Endothelial cell of umbilical vein (primary cell): ENCODE results near the gene KDM7A. TPM values are rescaled to one million over a fixed set of nuclear protein-coding genes. Genes with fewer than 3 reads are reported as not detected.
A peak's percentile ranks its signal among the peaks of the same experiment; 100 is the strongest.

Experiments
- BruUV-seq: library from RNA; stranded (reverse); fragments of 400-500 nt; replicated peaks from 2 replicates; lab custom pipeline; 2021; lab: Mats Ljungman, UMichigan
- CTCF ChIA-PET: fragments of 300-600, 350-600 bp; sonication (Branson Sonifier 250); formaldehyde crosslinking; loops from one replicate; lab custom pipeline; 2021; ENCODE audit warnings: antibody characterized with exemption, inconsistent platforms; lab: Charles Lee
- POLR2A ChIA-PET: fragments of 300-600, 350-600 bp; sonication (Branson Sonifier 250); formaldehyde crosslinking; loops from one replicate; lab custom pipeline; 2021; ENCODE audit warnings: antibody characterized with exemption, inconsistent platforms; lab: Charles Lee
- DNase-seq: peaks from one replicate; pipeline ENCODE4 v3.0.0-alpha.2; 2011; ENCODE audit warnings: low read depth, low spot score
- FAIRE-seq: peaks from 2 replicates; lab custom pipeline; 2011; peaks lifted over from hg19 to GRCh38; lab: Jason Lieb, UNC
- H2AFZ ChIP-seq: 2 replicates; pipeline ENCODE4 v1.6.0; 2012; ENCODE audit warnings: low read depth, low read length, control low read depth, inconsistent platforms
- H3K27ac ChIP-seq: 2 replicates; pipeline ENCODE4 v1.5.1; 2011; ENCODE audit warnings: low read depth, mild to moderate bottlenecking, control low read depth, low read length, moderate library complexity; ENCODE audit not compliant: insufficient read depth
- H3K27me3 ChIP-seq, 2 experiments: 2 replicates each; pipeline versions ENCODE4 v1.6.0 to v1.6.1; 2011; ENCODE audit warnings: low read length in 2 of 2, mixed read lengths in 1 of 2; ENCODE audit not compliant: control insufficient read depth in 2 of 2, insufficient read depth in 2 of 2
- H3K36me3 ChIP-seq, 2 experiments: 2 replicates in 1 of 2; 3 replicates in 1 of 2; pipeline ENCODE4 v1.5.1; 2011; ENCODE audit warnings: low read length in 2 of 2, mild to moderate bottlenecking in 1 of 2, moderate library complexity in 1 of 2; ENCODE audit not compliant: control insufficient read depth in 2 of 2, insufficient read depth in 2 of 2; ENCODE audit errors: extremely low read depth in 1 of 2
- H3K4me1 ChIP-seq: 3 replicates; pipeline ENCODE4 v1.5.1; 2011; ENCODE audit warnings: mild to moderate bottlenecking, low read length; ENCODE audit not compliant: control insufficient read depth, insufficient read depth; ENCODE audit errors: extremely low read depth
- H3K4me2 ChIP-seq: 2 replicates; pipeline ENCODE4 v1.6.1; 2011; ENCODE audit warnings: low read length, control low read depth, mixed read lengths; ENCODE audit not compliant: insufficient read depth
- H3K4me3 ChIP-seq, 3 experiments: fragments of 200-600 bp in 1 of 3; sonication (generic), shearing (Covaris generic) in 1 of 3; replicated peaks in 1 of 3; 2 replicates each; pipeline ENCODE4 v1.5.1; 2011 to 2016; ENCODE audit warnings: control low read depth in 3 of 3, low read length in 3 of 3, mild to moderate bottlenecking in 2 of 3, inconsistent platforms in 1 of 3, low read depth in 1 of 3, moderate library complexity in 1 of 3; ENCODE audit not compliant: insufficient read depth in 1 of 3
- H3K79me2 ChIP-seq: 2 replicates; pipeline ENCODE4 v1.6.0; 2012; ENCODE audit warnings: low read length, inconsistent platforms; ENCODE audit not compliant: control insufficient read depth, insufficient read depth
- H3K9ac ChIP-seq: replicated peaks from 2 replicates; pipeline ENCODE3; 2011; ENCODE audit warnings: low read length, control low read depth; ENCODE audit not compliant: insufficient read depth; ENCODE audit errors: extremely low read depth
- H3K9me1 ChIP-seq: replicated peaks from 3 replicates; pipeline ENCODE4 v1.6.0; 2011; ENCODE audit warnings: mild to moderate bottlenecking, low read length; ENCODE audit not compliant: control insufficient read depth, insufficient read depth; ENCODE audit errors: extremely low read depth
- H3K9me3 ChIP-seq: replicated peaks from 2 replicates; pipeline ENCODE4 v1.5.1; 2012; ENCODE audit warnings: low read length, inconsistent platforms; ENCODE audit not compliant: control insufficient read depth, insufficient read depth
- H4K20me1 ChIP-seq: replicated peaks from 2 replicates; pipeline ENCODE3; 2011; ENCODE audit warnings: mild to moderate bottlenecking, low read length; ENCODE audit not compliant: control insufficient read depth, insufficient read depth; ENCODE audit errors: extremely low read depth
- EZH2 ChIP-seq: IDR thresholded peaks from 2 replicates; pipeline ENCODE4 v1.6.1; 2012; ENCODE audit warnings: borderline replicate concordance, low read depth, mild to moderate bottlenecking, moderate library complexity, low read length, inconsistent platforms; ENCODE audit not compliant: severe bottlenecking
- FOS ChIP-seq: IDR thresholded peaks from 2 replicates; pipeline ENCODE4 v1.6.1; 2011; ENCODE audit warnings: mild to moderate bottlenecking, low read length, moderate library complexity, borderline replicate concordance; ENCODE audit not compliant: insufficient read depth
- GATA2 ChIP-seq: IDR thresholded peaks from 2 replicates; pipeline ENCODE4 v1.7.0; 2011; ENCODE audit warnings: low read depth, mild to moderate bottlenecking, moderate library complexity, mixed read lengths, low read length; ENCODE audit not compliant: insufficient read length, insufficient read depth
- JUN ChIP-seq: IDR thresholded peaks from 2 replicates; pipeline ENCODE4 v1.6.1; 2011; ENCODE audit warnings: borderline replicate concordance, low read depth; ENCODE audit not compliant: insufficient read length, insufficient read depth
- MYC ChIP-seq: IDR thresholded peaks from one replicate; pipeline ENCODE4 v1.6.1; 2011; ENCODE audit warnings: mild to moderate bottlenecking, low read depth, low read length
- POLR2A ChIP-seq: IDR thresholded peaks from 2 replicates; pipeline ENCODE4 v1.6.1; 2012; ENCODE audit warnings: low read depth, mild to moderate bottlenecking, control low read depth, low read length
- POLR2AphosphoS5 ChIP-seq: IDR thresholded peaks from 2 replicates; pipeline ENCODE4 v1.6.1; 2012; ENCODE audit warnings: low read depth, mild to moderate bottlenecking, control low read depth, low read length, moderate library complexity; ENCODE audit not compliant: insufficient read depth
- dilution Hi-C: fragments of 300-500 bp; cut with MboI; formaldehyde crosslinking; loops from one replicate; pipeline ENCODE4 v1.15.0; 2019; ENCODE audit warnings: low sequenced_read_pairs; ENCODE audit not compliant: extremely low pct_ligation_motif_present
- intact Hi-C: fragments of 100-400 bp; cut with micrococcal nuclease; formaldehyde crosslinking; loops from one replicate; pipeline ENCODE4 v1.10.0; 2022
- polyA plus RNA-seq, 4 experiments: library from polyadenylated mRNA; depleted of rRNA in 3 of 4; stranded (reverse) in 3 of 4; unstranded in 1 of 4; fragments of >200 nt; gene quantifications; 2 replicates each; pipeline versions ENCODE4 v1.2.1 to v1.2.3, GENCODE V29; 2011 to 2012; ENCODE audit warnings: missing spikeins in 1 of 4
- total RNA-seq: library from RNA; stranded (reverse); gene quantifications from 2 replicates; pipeline ENCODE4 v1.2.3, GENCODE V29; 2021
- TF ChIP-seq, protein P1 (sequence below): IDR thresholded peaks from 2 replicates; pipeline ENCODE4 v1.6.1; 2011; ENCODE audit not compliant: insufficient read depth, insufficient read length
- TF ChIP-seq, protein P2 (sequence below), 2 donors: IDR thresholded peaks; 1 replicate in 1 of 2; 2 replicates in 1 of 2; pipeline ENCODE4 v1.5.1; 2011; ENCODE audit warnings: low read length in 2 of 2, mild to moderate bottlenecking in 2 of 2, moderate library complexity in 2 of 2, control low read depth in 1 of 2, inconsistent platforms in 1 of 2, low read depth in 1 of 2; ENCODE audit not compliant: insufficient read depth in 1 of 2; ENCODE audit errors: extremely low read depth in 1 of 2

Gene KDM7A
- total and polyA plus RNA-seq, 2 donors (not counting 3 experiments of a cell fraction or from before 2014, with no cell fraction given) = 2.4 to 7.3 TPM

DNA sequence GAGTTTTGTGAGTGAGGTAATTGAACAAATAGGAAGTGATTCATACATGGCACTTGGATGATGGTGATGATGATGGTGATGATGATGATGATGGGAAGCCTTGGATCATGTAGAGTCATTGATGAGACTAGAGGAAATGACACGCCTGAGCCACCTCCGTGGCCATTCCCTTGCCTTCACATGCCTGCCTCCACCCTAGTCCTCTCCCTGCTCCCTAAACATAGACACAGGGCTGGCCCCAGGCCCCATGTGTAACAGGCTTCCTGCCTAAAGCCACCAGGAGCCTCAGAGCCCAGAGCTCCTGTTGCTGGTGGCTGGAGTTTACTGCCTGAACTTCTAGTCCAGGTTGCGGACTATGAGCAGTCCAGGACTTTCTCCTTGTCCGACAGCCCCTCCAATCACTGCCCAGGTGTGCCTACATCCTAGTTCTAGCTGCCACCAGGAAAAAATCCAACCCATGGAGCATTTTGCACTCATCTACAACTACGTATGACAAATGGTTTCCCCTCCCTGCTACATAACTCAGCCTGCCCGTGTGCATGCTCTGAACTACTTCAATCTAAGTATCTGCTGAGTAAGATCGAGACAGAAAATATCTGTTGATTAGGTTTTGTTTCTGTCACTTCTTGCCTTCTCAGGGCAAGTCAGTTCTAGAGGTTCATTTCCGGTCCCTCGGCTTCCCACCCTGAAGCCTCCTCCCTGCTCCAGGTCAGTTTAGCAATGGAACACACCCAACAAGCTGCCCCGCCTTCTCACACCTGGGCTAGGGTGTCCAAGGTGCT is 35.5 kb upstream of the KDM7A start:
- H4K20me1 ChIP-seq = no peaks in the 10 kb centered on the region
- TF ChIP-seq EZH2 (no peak), FOS (no peak), MYC (no peak), JUN (peak; percentile 6)
- TF ChIP-seq, protein P1, sequence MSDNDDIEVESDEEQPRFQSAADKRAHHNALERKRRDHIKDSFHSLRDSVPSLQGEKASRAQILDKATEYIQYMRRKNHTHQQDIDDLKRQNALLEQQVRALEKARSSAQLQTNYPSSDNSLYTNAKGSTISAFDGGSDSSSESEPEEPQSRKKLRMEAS = no peak
- FAIRE-seq = no peak
- no peaks in the 10 kb centered on the region for H3K4me1 ChIP-seq
- H3K36me3 ChIP-seq = no peaks in the 10 kb centered on the region
- no peak for DNase-seq
- dilution Hi-C loops = no loop called here
- H3K79me2 ChIP-seq = no peaks in the 10 kb centered on the region
- no peak overlapping the region for H3K4me3 ChIP-seq
- CTCF ChIA-PET = interaction anchor here (0.8 kb wide), 1 partner anchor 8 kb away, joined by 3 read pairs; no protein-coding TSS in a partner anchor
- POLR2A ChIA-PET = no interaction called here
- no peaks in the 10 kb centered on the region for H3K9me1 ChIP-seq
- no peaks in the 10 kb centered on the region for H3K9me3 ChIP-seq
- peaks cover 2 to 4% of the 10 kb centered on the region in 2 experiments for H3K27me3 ChIP-seq
- H3K9ac ChIP-seq = no peak overlapping the region
- no peak overlapping the region for H3K27ac ChIP-seq
- no peak overlapping the region for H2AFZ ChIP-seq
- H3K4me2 ChIP-seq = no peak overlapping the region
- intact Hi-C loops = no loop called here
- no TSS peak for BruUV-seq

GRCh38 chr7:140211698-140212097 is 34.9 kb upstream of the KDM7A start:
- no peaks in the 10 kb centered on the region for H3K36me3 ChIP-seq
- FAIRE-seq = no peak

More at GRCh38 chr7:140211698-140212097, 34.9 kb upstream of the KDM7A start:
- no peaks in the 10 kb centered on the region for H3K9me3 ChIP-seq
- ChIA-PET POLR2A (no interaction called here), CTCF (interaction anchor here (0.8 kb wide), 1 partner anchor 8 kb away, joined by 3 read pairs; no protein-coding TSS in a partner anchor)
- no peak overlapping the region for H3K4me3 ChIP-seq
- H3K79me2 ChIP-seq = no peaks in the 10 kb centered on the region
- no TSS peak for BruUV-seq
- H3K9ac ChIP-seq = no peak overlapping the region
- intact Hi-C loops (no loop called here), dilution Hi-C loops (no loop called here)
- no peaks in the 10 kb centered on the region for H3K4me1 ChIP-seq
- H4K20me1 ChIP-seq = no peaks in the 10 kb centered on the region
- no peak for DNase-seq
- no peak overlapping the region for H3K4me2 ChIP-seq
- H3K27me3 ChIP-seq = peaks cover 2 to 4% of the 10 kb centered on the region in 2 experiments
- H3K27ac ChIP-seq = no peak overlapping the region
- no peak overlapping the region for H2AFZ ChIP-seq
- no peaks in the 10 kb centered on the region for H3K9me1 ChIP-seq
- no peak for TF ChIP-seq POLR2AphosphoS5
- TF ChIP-seq, protein P2, sequence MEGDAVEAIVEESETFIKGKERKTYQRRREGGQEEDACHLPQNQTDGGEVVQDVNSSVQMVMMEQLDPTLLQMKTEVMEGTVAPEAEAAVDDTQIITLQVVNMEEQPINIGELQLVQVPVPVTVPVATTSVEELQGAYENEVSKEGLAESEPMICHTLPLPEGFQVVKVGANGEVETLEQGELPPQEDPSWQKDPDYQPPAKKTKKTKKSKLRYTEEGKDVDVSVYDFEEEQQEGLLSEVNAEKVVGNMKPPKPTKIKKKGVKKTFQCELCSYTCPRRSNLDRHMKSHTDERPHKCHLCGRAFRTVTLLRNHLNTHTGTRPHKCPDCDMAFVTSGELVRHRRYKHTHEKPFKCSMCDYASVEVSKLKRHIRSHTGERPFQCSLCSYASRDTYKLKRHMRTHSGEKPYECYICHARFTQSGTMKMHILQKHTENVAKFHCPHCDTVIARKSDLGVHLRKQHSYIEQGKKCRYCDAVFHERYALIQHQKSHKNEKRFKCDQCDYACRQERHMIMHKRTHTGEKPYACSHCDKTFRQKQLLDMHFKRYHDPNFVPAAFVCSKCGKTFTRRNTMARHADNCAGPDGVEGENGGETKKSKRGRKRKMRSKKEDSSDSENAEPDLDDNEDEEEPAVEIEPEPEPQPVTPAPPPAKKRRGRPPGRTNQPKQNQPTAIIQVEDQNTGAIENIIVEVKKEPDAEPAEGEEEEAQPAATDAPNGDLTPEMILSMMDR (IDR thresholded peaks at IDR 0.05; ENCODE audit: extremely low read depth in 1 of 2, insufficient read depth in 1 of 2, low read depth in 1 of 2, low read length in 2 of 2) = no peak
- no peak for TF ChIP-seq MYC
- TF ChIP-seq, protein P1 = no peak
- no peak for TF ChIP-seq POLR2A
- TF ChIP-seq GATA2 = no peak
- no peak for TF ChIP-seq JUN
- TF ChIP-seq FOS = no peak
- TF ChIP-seq EZH2 = no peak
